ENCODE measurements around the gene TRAM2.

Gene TRAM2

GRCh38 chr6:52577022-52577777 is at the start of gene TRAM2:
Gene TRAM2, minus strand, starts transcription at chr6:52577060. Its CDS starts 145 bp downstream, at chr6:52576915.
- DNase-seq, result peak; percentile 63 to 78

- DNase-seq, result no peak
Observed at GRCh38 chr6:52622810-52623209, 46.0 kb upstream of the TRAM2 start.

- DNase-seq, result no peak
Observed at GRCh38 chr6:52621631-52622030, 44.8 kb upstream of the TRAM2 start.

GRCh38 chr6:52620906-52621190 is 44.0 kb upstream of the TRAM2 start:
- no peak for DNase-seq

- DNase-seq, result no peak
Observed at GRCh38 chr6:52620055-52620905, 43.4 kb upstream of the TRAM2 start.

GRCh38 chr6:52617087-52617486 is 40.2 kb upstream of the TRAM2 start:
- DNase-seq, result no peak

- no peak for DNase-seq
Observed at GRCh38 chr6:52616059-52616690, 39.3 kb upstream of the TRAM2 start.

- no peak for DNase-seq
Observed at GRCh38 chr6:52612336-52613054, 35.6 kb upstream of the TRAM2 start.

- DNase-seq, result no peak
Observed at GRCh38 chr6:52611833-52612232, 35.0 kb upstream of the TRAM2 start.

- DNase-seq, result no peak
Observed at GRCh38 chr6:52610745-52611355, 34.0 kb upstream of the TRAM2 start.

GRCh38 chr6:52610011-52610410 is 33.2 kb upstream of the TRAM2 start:
- no peak for DNase-seq

- no peak for DNase-seq
Observed at GRCh38 chr6:52605610-52606185, 28.8 kb upstream of the TRAM2 start.

- DNase-seq, result no peak
Observed at GRCh38 chr6:52603000-52603795, 26.3 kb upstream of the TRAM2 start.

GRCh38 chr6:52598824-52599190 is 21.9 kb upstream of the TRAM2 start:
- no peak for DNase-seq

GRCh38 chr6:52598123-52598823 is 21.4 kb upstream of the TRAM2 start:
- peak in 1 of 2 donors; percentile 22 for DNase-seq

GRCh38 chr6:52597738-52598122 is 20.9 kb upstream of the TRAM2 start:
- DNase-seq, result no peak

- peak in 1 of 2 donors; percentile 9 for DNase-seq
Observed at GRCh38 chr6:52596371-52597028, 19.6 kb upstream of the TRAM2 start.

GRCh38 chr6:52595796-52596130 is 18.9 kb upstream of the TRAM2 start:
- DNase-seq, result no peak

GRCh38 chr6:52595000-52595795 is 18.3 kb upstream of the TRAM2 start:
- no peak for DNase-seq

- no peak for DNase-seq
Observed at GRCh38 chr6:52594221-52594620, 17.4 kb upstream of the TRAM2 start.
